Endothelial cell of umbilical vein (primary cell): ENCODE measurements around the gene COX4I1. TPM values are rescaled to one million over a fixed set of nuclear protein-coding genes. Genes with fewer than 3 reads are reported as not detected.
A peak's percentile ranks its signal among the peaks of the same experiment; 100 is the strongest.

Experiments used
- BruUV-seq: library from RNA; stranded (reverse); fragments of 400-500 nt; replicated peaks from 2 replicates; lab custom pipeline; 2021; lab: Mats Ljungman, UMichigan
- CTCF ChIA-PET: fragments of 300-600, 350-600 bp; sonication (Branson Sonifier 250); formaldehyde crosslinking; loops from one replicate; lab custom pipeline; 2021; ENCODE audit warnings: antibody characterized with exemption, inconsistent platforms; lab: Charles Lee
- POLR2A ChIA-PET: fragments of 300-600, 350-600 bp; sonication (Branson Sonifier 250); formaldehyde crosslinking; loops from one replicate; lab custom pipeline; 2021; ENCODE audit warnings: antibody characterized with exemption, inconsistent platforms; lab: Charles Lee
- DNase-seq: peaks from one replicate; pipeline ENCODE4 v3.0.0-alpha.2; 2011; ENCODE audit warnings: low read depth, low spot score
- FAIRE-seq: peaks from 2 replicates; lab custom pipeline; 2011; peaks lifted over from hg19 to GRCh38; lab: Jason Lieb, UNC
- H2AFZ ChIP-seq: 2 replicates; pipeline ENCODE4 v1.6.0; 2012; ENCODE audit warnings: low read depth, low read length, control low read depth, inconsistent platforms
- H3K27ac ChIP-seq: 2 replicates; pipeline ENCODE4 v1.5.1; 2011; ENCODE audit warnings: low read depth, mild to moderate bottlenecking, control low read depth, low read length, moderate library complexity; ENCODE audit not compliant: insufficient read depth
- H3K27me3 ChIP-seq, 2 experiments: 2 replicates each; pipeline versions ENCODE4 v1.6.0 to v1.6.1; 2011; ENCODE audit warnings: low read length in 2 of 2, mixed read lengths in 1 of 2; ENCODE audit not compliant: control insufficient read depth in 2 of 2, insufficient read depth in 2 of 2
- H3K36me3 ChIP-seq, 2 experiments: 2 replicates in 1 of 2; 3 replicates in 1 of 2; pipeline ENCODE4 v1.5.1; 2011; ENCODE audit warnings: low read length in 2 of 2, mild to moderate bottlenecking in 1 of 2, moderate library complexity in 1 of 2; ENCODE audit not compliant: control insufficient read depth in 2 of 2, insufficient read depth in 2 of 2; ENCODE audit errors: extremely low read depth in 1 of 2
- H3K4me1 ChIP-seq: 3 replicates; pipeline ENCODE4 v1.5.1; 2011; ENCODE audit warnings: mild to moderate bottlenecking, low read length; ENCODE audit not compliant: control insufficient read depth, insufficient read depth; ENCODE audit errors: extremely low read depth
- H3K4me2 ChIP-seq: 2 replicates; pipeline ENCODE4 v1.6.1; 2011; ENCODE audit warnings: low read length, control low read depth, mixed read lengths; ENCODE audit not compliant: insufficient read depth
- H3K4me3 ChIP-seq, 3 experiments: fragments of 200-600 bp in 1 of 3; sonication (generic), shearing (Covaris generic) in 1 of 3; replicated peaks in 1 of 3; 2 replicates each; pipeline ENCODE4 v1.5.1; 2011 to 2016; ENCODE audit warnings: control low read depth in 3 of 3, low read length in 3 of 3, mild to moderate bottlenecking in 2 of 3, inconsistent platforms in 1 of 3, low read depth in 1 of 3, moderate library complexity in 1 of 3; ENCODE audit not compliant: insufficient read depth in 1 of 3
- H3K79me2 ChIP-seq: 2 replicates; pipeline ENCODE4 v1.6.0; 2012; ENCODE audit warnings: low read length, inconsistent platforms; ENCODE audit not compliant: control insufficient read depth, insufficient read depth
- H3K9ac ChIP-seq: replicated peaks from 2 replicates; pipeline ENCODE3; 2011; ENCODE audit warnings: low read length, control low read depth; ENCODE audit not compliant: insufficient read depth; ENCODE audit errors: extremely low read depth
- H3K9me1 ChIP-seq: replicated peaks from 3 replicates; pipeline ENCODE4 v1.6.0; 2011; ENCODE audit warnings: mild to moderate bottlenecking, low read length; ENCODE audit not compliant: control insufficient read depth, insufficient read depth; ENCODE audit errors: extremely low read depth
- H3K9me3 ChIP-seq: replicated peaks from 2 replicates; pipeline ENCODE4 v1.5.1; 2012; ENCODE audit warnings: low read length, inconsistent platforms; ENCODE audit not compliant: control insufficient read depth, insufficient read depth
- H4K20me1 ChIP-seq: replicated peaks from 2 replicates; pipeline ENCODE3; 2011; ENCODE audit warnings: mild to moderate bottlenecking, low read length; ENCODE audit not compliant: control insufficient read depth, insufficient read depth; ENCODE audit errors: extremely low read depth
- EZH2 ChIP-seq: IDR thresholded peaks from 2 replicates; pipeline ENCODE4 v1.6.1; 2012; ENCODE audit warnings: borderline replicate concordance, low read depth, mild to moderate bottlenecking, moderate library complexity, low read length, inconsistent platforms; ENCODE audit not compliant: severe bottlenecking
- FOS ChIP-seq: IDR thresholded peaks from 2 replicates; pipeline ENCODE4 v1.6.1; 2011; ENCODE audit warnings: mild to moderate bottlenecking, low read length, moderate library complexity, borderline replicate concordance; ENCODE audit not compliant: insufficient read depth
- GATA2 ChIP-seq: IDR thresholded peaks from 2 replicates; pipeline ENCODE4 v1.7.0; 2011; ENCODE audit warnings: low read depth, mild to moderate bottlenecking, moderate library complexity, mixed read lengths, low read length; ENCODE audit not compliant: insufficient read length, insufficient read depth
- JUN ChIP-seq: IDR thresholded peaks from 2 replicates; pipeline ENCODE4 v1.6.1; 2011; ENCODE audit warnings: borderline replicate concordance, low read depth; ENCODE audit not compliant: insufficient read length, insufficient read depth
- MYC ChIP-seq: IDR thresholded peaks from one replicate; pipeline ENCODE4 v1.6.1; 2011; ENCODE audit warnings: mild to moderate bottlenecking, low read depth, low read length
- POLR2A ChIP-seq: IDR thresholded peaks from 2 replicates; pipeline ENCODE4 v1.6.1; 2012; ENCODE audit warnings: low read depth, mild to moderate bottlenecking, control low read depth, low read length
- POLR2AphosphoS5 ChIP-seq: IDR thresholded peaks from 2 replicates; pipeline ENCODE4 v1.6.1; 2012; ENCODE audit warnings: low read depth, mild to moderate bottlenecking, control low read depth, low read length, moderate library complexity; ENCODE audit not compliant: insufficient read depth
- dilution Hi-C: fragments of 300-500 bp; cut with MboI; formaldehyde crosslinking; loops from one replicate; pipeline ENCODE4 v1.15.0; 2019; ENCODE audit warnings: low sequenced_read_pairs; ENCODE audit not compliant: extremely low pct_ligation_motif_present
- intact Hi-C: fragments of 100-400 bp; cut with micrococcal nuclease; formaldehyde crosslinking; loops from one replicate; pipeline ENCODE4 v1.10.0; 2022
- polyA plus RNA-seq, 4 experiments: library from polyadenylated mRNA; depleted of rRNA in 3 of 4; stranded (reverse) in 3 of 4; unstranded in 1 of 4; fragments of >200 nt; gene quantifications; 2 replicates each; pipeline versions ENCODE4 v1.2.1 to v1.2.3, GENCODE V29; 2011 to 2012; ENCODE audit warnings: missing spikeins in 1 of 4
- total RNA-seq: library from RNA; stranded (reverse); gene quantifications from 2 replicates; pipeline ENCODE4 v1.2.3, GENCODE V29; 2021
- TF ChIP-seq, protein P1 (sequence below), 2 donors: IDR thresholded peaks; 1 replicate in 1 of 2; 2 replicates in 1 of 2; pipeline ENCODE4 v1.5.1; 2011; ENCODE audit warnings: low read length in 2 of 2, mild to moderate bottlenecking in 2 of 2, moderate library complexity in 2 of 2, control low read depth in 1 of 2, inconsistent platforms in 1 of 2, low read depth in 1 of 2; ENCODE audit not compliant: insufficient read depth in 1 of 2; ENCODE audit errors: extremely low read depth in 1 of 2
- TF ChIP-seq, protein P2 (sequence below): IDR thresholded peaks from 2 replicates; pipeline ENCODE4 v1.6.1; 2011; ENCODE audit not compliant: insufficient read depth, insufficient read length

COX4I1 gene
- total and polyA plus RNA-seq, 2 donors (not counting 3 experiments of a cell fraction or from before 2014, with no cell fraction given) = 560 to 953 TPM

DNA sequence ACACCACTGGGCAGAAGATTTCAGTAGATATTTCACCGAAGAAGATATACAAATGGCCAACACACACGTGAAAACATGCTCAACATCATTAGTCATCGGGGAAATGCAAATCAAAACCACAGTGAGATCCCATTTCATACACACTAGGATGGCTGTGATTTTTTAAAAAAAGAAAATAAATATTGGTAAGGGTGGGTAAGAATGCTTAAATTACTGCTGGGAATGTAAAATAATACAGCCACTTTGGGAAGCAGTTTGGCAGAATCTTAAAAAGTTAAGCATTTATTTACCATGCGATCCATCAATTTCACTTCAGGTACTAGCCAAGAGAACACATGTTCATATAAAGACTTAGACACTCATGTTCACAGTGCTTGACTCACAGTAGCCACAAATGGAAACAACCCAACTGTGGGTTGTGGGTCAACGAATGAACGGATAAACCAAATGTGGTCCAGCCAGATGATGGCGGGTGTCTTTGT lies 42.1 kb upstream of the COX4I1 start:
- H3K4me1 ChIP-seq = peaks cover 9% of the 10 kb centered on the region
- no peaks in the 10 kb centered on the region for H4K20me1 ChIP-seq
- H3K4me3 ChIP-seq = no peak overlapping the region
- dilution Hi-C loops (no loop called here), intact Hi-C loops (no loop called here)
- TF ChIP-seq EZH2 = no peak
- TF ChIP-seq POLR2A = no peak
- no peak for TF ChIP-seq FOS
- TF ChIP-seq, protein P1, sequence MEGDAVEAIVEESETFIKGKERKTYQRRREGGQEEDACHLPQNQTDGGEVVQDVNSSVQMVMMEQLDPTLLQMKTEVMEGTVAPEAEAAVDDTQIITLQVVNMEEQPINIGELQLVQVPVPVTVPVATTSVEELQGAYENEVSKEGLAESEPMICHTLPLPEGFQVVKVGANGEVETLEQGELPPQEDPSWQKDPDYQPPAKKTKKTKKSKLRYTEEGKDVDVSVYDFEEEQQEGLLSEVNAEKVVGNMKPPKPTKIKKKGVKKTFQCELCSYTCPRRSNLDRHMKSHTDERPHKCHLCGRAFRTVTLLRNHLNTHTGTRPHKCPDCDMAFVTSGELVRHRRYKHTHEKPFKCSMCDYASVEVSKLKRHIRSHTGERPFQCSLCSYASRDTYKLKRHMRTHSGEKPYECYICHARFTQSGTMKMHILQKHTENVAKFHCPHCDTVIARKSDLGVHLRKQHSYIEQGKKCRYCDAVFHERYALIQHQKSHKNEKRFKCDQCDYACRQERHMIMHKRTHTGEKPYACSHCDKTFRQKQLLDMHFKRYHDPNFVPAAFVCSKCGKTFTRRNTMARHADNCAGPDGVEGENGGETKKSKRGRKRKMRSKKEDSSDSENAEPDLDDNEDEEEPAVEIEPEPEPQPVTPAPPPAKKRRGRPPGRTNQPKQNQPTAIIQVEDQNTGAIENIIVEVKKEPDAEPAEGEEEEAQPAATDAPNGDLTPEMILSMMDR (IDR thresholded peaks at IDR 0.05; ENCODE audit: extremely low read depth in 1 of 2, insufficient read depth in 1 of 2, low read depth in 1 of 2, low read length in 2 of 2) = no peak
- no peak for TF ChIP-seq JUN
- no peak for TF ChIP-seq MYC
- TF ChIP-seq GATA2 = no peak
- no peak for TF ChIP-seq POLR2AphosphoS5
- TF ChIP-seq, protein P2, sequence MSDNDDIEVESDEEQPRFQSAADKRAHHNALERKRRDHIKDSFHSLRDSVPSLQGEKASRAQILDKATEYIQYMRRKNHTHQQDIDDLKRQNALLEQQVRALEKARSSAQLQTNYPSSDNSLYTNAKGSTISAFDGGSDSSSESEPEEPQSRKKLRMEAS = no peak
- H3K79me2 ChIP-seq = no peaks in the 10 kb centered on the region
- ChIA-PET CTCF (interaction anchor here (1.7 kb wide), 1 partner anchor 9 kb away, joined by 3 read pairs; no protein-coding TSS in a partner anchor), POLR2A (no interaction called here)
- no peaks in the 10 kb centered on the region for H3K9me1 ChIP-seq
- no peaks in the 10 kb centered on the region for H3K27me3 ChIP-seq
- H3K9me3 ChIP-seq = no peaks in the 10 kb centered on the region
- FAIRE-seq = peak; percentile 21
- no peak overlapping the region for H2AFZ ChIP-seq
- no peak overlapping the region for H3K4me2 ChIP-seq
- no peaks in the 10 kb centered on the region for H3K36me3 ChIP-seq
- no TSS peak for BruUV-seq
- DNase-seq = no peak
- no peak overlapping the region for H3K27ac ChIP-seq
- no peak overlapping the region for H3K9ac ChIP-seq
